Gastrocnemius medialis (tissue), 4 donors: ENCODE measurements around the gene PTPRT. TPM values are rescaled to one million over a fixed set of nuclear protein-coding genes. Genes with fewer than 3 reads are reported as not detected.

Experiments
- ATAC-seq, 2 donors: fragments of 150-250 bp; one replicate each; pipeline ENCODE4 v1.9.1; 2016
- DNase-seq, 2 donors: peaks; one replicate each; pipeline ENCODE4 v3.0.0-alpha.2; 2019
- H3K27ac ChIP-seq, 4 donors: fragments of 200-600 bp; sonication (generic); 1 replicate in 1 of 4; 2 replicates in 3 of 4; pipeline ENCODE4 v1.5.1; 2016 to 2018; ENCODE audit warnings: mild to moderate bottlenecking in 2 of 4, moderate library complexity in 1 of 4
- H3K27me3 ChIP-seq, 3 donors: fragments of 200-600 bp; sonication (generic) in 2 of 3; 1 replicate in 1 of 3; 2 replicates in 2 of 3; pipeline versions ENCODE4 v1.5.1 to v1.6.0; 2016 to 2019; ENCODE audit warnings: mild to moderate bottlenecking in 1 of 3, moderate library complexity in 1 of 3
- H3K36me3 ChIP-seq, 2 donors: fragments of 200-600 bp; sonication (generic) in 1 of 2; one replicate each; pipeline ENCODE4 v1.5.1; 2017 to 2018
- H3K4me1 ChIP-seq, 2 donors: fragments of 200-600 bp; sonication (generic) in 1 of 2; one replicate each; pipeline ENCODE4 v1.5.1; 2016 to 2017; ENCODE audit warnings: mild to moderate bottlenecking in 2 of 2
- H3K4me3 ChIP-seq, 4 donors: fragments of 200-600 bp; sonication (generic) in 3 of 4; 1 replicate in 1 of 4; 2 replicates in 3 of 4; pipeline ENCODE4 v1.5.1; 2016 to 2019; ENCODE audit warnings: mild to moderate bottlenecking in 2 of 4
- H3K9me3 ChIP-seq, 3 donors: fragments of 200-600 bp; sonication (generic) in 2 of 3; 1 replicate in 1 of 3; 2 replicates in 2 of 3; pipeline ENCODE4 v1.5.1; 2016 to 2019
- CTCF ChIP-seq, 5 experiments: fragments of 450-650 bp in 3 of 5; fragments of 200-600 bp in 2 of 5; sonication (generic) in 2 of 5; IDR thresholded peaks in 4 of 5; conservative IDR thresholded peaks in 1 of 5; 1 replicate in 4 of 5; 2 replicates in 1 of 5; pipeline ENCODE4 v1.5.1; 2016 to 2019; ENCODE audit warnings: antibody characterized with exemption in 5 of 5, mild to moderate bottlenecking in 3 of 5, moderate library complexity in 3 of 5
- POLR2A ChIP-seq, 2 donors: fragments of 450-650 bp; IDR thresholded peaks; one replicate each; pipeline ENCODE4 v1.6.1; 2017; ENCODE audit warnings: antibody characterized with exemption in 2 of 2, mild to moderate bottlenecking in 2 of 2, moderate library complexity in 2 of 2
- in situ Hi-C, 4 donors: fragments of 200-750 bp; cut with MboI; loops; one replicate each; pipeline versions ENCODE4 v1.15.0 to v1.8.0; 2017; ENCODE audit warnings: low sequenced_read_pairs in 4 of 4
- intact Hi-C: fragments of 100-400 bp; cut with DNase I; formaldehyde crosslinking; loops from one replicate; pipeline ENCODE4 v1.15.1; 2023; ENCODE audit warnings: low total_unique reads
- total RNA-seq, 4 donors: library from RNA; depleted of rRNA; stranded (reverse); fragments of >200 nt; gene quantifications; one replicate each; pipeline versions ENCODE4 v1.1.0 to v1.2.3, GENCODE V29; 2016

Gene PTPRT
- total RNA-seq, 4 donors from 2014 or later = not detected

GRCh38 chr20:42492290-42492689 is 697.4 kb downstream of the PTPRT start:
- no peak for ATAC-seq
- in situ Hi-C loops = no loop called here

GRCh38 chr20:42485556-42485955 is 704.1 kb downstream of the PTPRT start:
- Histone ChIP-seq H3K36me3 (no peaks in the 10 kb centered on the region), H3K4me3 (no peak overlapping the region), H3K4me1 (no peaks in the 10 kb centered on the region), H3K27me3 (no peaks in the 10 kb centered on the region), H3K9me3 (no peaks in the 10 kb centered on the region), H3K27ac (peak overlapping the region in 1 of 4 donors; percentile 59)
- intact Hi-C loops = no loop called here
- in situ Hi-C loops = no loop called here
- ATAC-seq (no peak), DNase-seq (no peak)
- TF ChIP-seq CTCF (IDR thresholded peaks at IDR 0.05 in 4 of 5, conservative IDR thresholded peaks at IDR 0.05 in 1 of 5) (no peak), POLR2A (IDR thresholded peaks at IDR 0.05) (no peak)

More at GRCh38 chr20:42492290-42492689, 697.4 kb downstream of the PTPRT start:
- intact Hi-C loops = no loop called here
- Histone ChIP-seq H3K4me3 (no peak overlapping the region), H3K9me3 (no peaks in the 10 kb centered on the region), H3K27ac (no peak overlapping the region), H3K36me3 (no peaks in the 10 kb centered on the region), H3K4me1 (no peaks in the 10 kb centered on the region), H3K27me3 (no peaks in the 10 kb centered on the region)
- no peak for TF ChIP-seq POLR2A (IDR thresholded peaks at IDR 0.05)
- TF ChIP-seq CTCF (IDR thresholded peaks at IDR 0.05 in 4 of 5, conservative IDR thresholded peaks at IDR 0.05 in 1 of 5) = no peak
- DNase-seq = no peak

- DNase-seq (no peak), ATAC-seq (no peak)
- intact Hi-C loops = no loop called here
- no peak for TF ChIP-seq POLR2A (IDR thresholded peaks at IDR 0.05)
- H3K9me3 ChIP-seq = no peaks in the 10 kb centered on the region
- no peak overlapping the region for H3K4me3 ChIP-seq
- H3K27me3 ChIP-seq = no peaks in the 10 kb centered on the region
- in situ Hi-C loops = no loop called here
- H3K36me3 ChIP-seq = no peaks in the 10 kb centered on the region
- H3K27ac ChIP-seq = peak overlapping the region; percentile 57 to 65 (median 61)
- no peaks in the 10 kb centered on the region for H3K4me1 ChIP-seq
Observed at GRCh38 chr20:42484790-42485375, 704.8 kb downstream of the PTPRT start.

- Histone ChIP-seq H3K27ac (peak overlapping the region in 3 of 4 donors; percentile 59 to 65 (median 63)), H3K27me3 (no peaks in the 10 kb centered on the region), H3K4me1 (no peaks in the 10 kb centered on the region), H3K9me3 (no peaks in the 10 kb centered on the region), H3K4me3 (no peak overlapping the region), H3K36me3 (no peaks in the 10 kb centered on the region)
- intact Hi-C loops (no loop called here), in situ Hi-C loops (no loop called here)
- ATAC-seq = peak; percentile 90 to 96
- peak; percentile 19 to 50 for DNase-seq
- TF ChIP-seq POLR2A (IDR thresholded peaks at IDR 0.05) = peak in 1 of 2 donors; percentile 30
- no peak for TF ChIP-seq CTCF (IDR thresholded peaks at IDR 0.05 in 4 of 5, conservative IDR thresholded peaks at IDR 0.05 in 1 of 5)
Observed at GRCh38 chr20:42484335-42484734, 705.4 kb downstream of the PTPRT start.

- Histone ChIP-seq H3K9me3 (no peaks in the 10 kb centered on the region), H3K4me1 (no peaks in the 10 kb centered on the region), H3K27ac (no peak overlapping the region), H3K27me3 (no peaks in the 10 kb centered on the region), H3K36me3 (no peaks in the 10 kb centered on the region), H3K4me3 (no peak overlapping the region)
- DNase-seq (no peak), ATAC-seq (no peak)
- intact Hi-C loops = no loop called here
- in situ Hi-C loops = no loop called here
- TF ChIP-seq CTCF (IDR thresholded peaks at IDR 0.05 in 4 of 5, conservative IDR thresholded peaks at IDR 0.05 in 1 of 5) (no peak), POLR2A (IDR thresholded peaks at IDR 0.05) (no peak)
Observed at GRCh38 chr20:42483730-42484303, 705.9 kb downstream of the PTPRT start.
